Tibial nerve (tissue), 4 donors: ENCODE measurements around the gene ACTG2.

Experiments used
- EP300 ChIP-seq, 2 donors: sonication (generic); formaldehyde crosslinking; IDR thresholded peaks; one replicate each; pipeline ENCODE4 v1.6.1; 2017; ENCODE audit warnings: antibody characterized with exemption in 2 of 2, mild to moderate bottlenecking in 1 of 2
- TF ChIP-seq, protein P1 (sequence below), 5 experiments: fragments of 200-600 bp in 3 of 5; fragments of 450-650 bp in 2 of 5; sonication (generic) in 3 of 5; IDR thresholded peaks; one replicate each; pipeline ENCODE4 v1.5.1; 2016 to 2019; ENCODE audit warnings: antibody characterized with exemption in 5 of 5, mild to moderate bottlenecking in 3 of 5, moderate library complexity in 2 of 5

DNA sequence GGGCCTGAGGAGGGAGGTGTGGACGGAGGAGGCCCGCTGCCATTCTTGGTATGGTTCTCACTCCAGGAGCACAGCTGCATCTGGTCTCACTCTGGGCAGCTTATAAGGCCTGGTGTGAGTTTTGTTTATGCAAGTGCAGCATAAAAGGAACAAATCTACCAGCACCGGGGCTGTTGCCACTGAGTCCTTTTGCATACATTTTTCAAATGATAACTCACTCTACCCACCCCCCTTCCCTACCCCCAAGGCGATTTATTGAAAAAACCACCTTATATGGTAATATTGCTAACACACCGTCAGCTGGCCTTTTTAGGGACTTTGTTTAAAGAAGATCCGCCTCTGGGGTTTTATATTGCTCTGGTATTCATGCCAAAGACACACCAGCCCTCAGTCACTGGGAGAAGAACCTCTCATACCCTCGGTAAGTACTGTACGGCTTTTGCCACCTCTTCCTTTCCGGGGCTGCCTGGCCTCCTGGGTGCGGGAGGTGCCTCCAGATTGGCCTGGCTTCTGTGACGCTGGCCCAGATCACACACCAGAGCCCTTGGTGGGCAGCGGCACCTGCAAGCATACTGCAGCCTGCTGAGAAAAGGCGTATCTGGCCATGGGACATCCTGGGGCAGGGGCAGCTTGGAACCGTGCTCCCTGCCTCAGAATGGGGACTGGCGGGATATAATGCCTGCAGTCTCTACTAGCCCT lies at the start of gene ACTG2:
- TF ChIP-seq, protein P1, sequence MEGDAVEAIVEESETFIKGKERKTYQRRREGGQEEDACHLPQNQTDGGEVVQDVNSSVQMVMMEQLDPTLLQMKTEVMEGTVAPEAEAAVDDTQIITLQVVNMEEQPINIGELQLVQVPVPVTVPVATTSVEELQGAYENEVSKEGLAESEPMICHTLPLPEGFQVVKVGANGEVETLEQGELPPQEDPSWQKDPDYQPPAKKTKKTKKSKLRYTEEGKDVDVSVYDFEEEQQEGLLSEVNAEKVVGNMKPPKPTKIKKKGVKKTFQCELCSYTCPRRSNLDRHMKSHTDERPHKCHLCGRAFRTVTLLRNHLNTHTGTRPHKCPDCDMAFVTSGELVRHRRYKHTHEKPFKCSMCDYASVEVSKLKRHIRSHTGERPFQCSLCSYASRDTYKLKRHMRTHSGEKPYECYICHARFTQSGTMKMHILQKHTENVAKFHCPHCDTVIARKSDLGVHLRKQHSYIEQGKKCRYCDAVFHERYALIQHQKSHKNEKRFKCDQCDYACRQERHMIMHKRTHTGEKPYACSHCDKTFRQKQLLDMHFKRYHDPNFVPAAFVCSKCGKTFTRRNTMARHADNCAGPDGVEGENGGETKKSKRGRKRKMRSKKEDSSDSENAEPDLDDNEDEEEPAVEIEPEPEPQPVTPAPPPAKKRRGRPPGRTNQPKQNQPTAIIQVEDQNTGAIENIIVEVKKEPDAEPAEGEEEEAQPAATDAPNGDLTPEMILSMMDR (IDR thresholded peaks at IDR 0.05) = no peak
- TF ChIP-seq EP300 (IDR thresholded peaks at IDR 0.05) = no peak
